Nephron progenitor cell (in vitro differentiated cells): ENCODE results near the gene DFFB.

Experiments used
- DNase-seq: peaks from one replicate; pipeline ENCODE4 v3.0.0; 2021
- H3K27ac Mint-ChIP-seq: 2 replicates; pipeline ENCODE4 v1.8.0; 2021; ENCODE audit warnings: mild to moderate bottlenecking, moderate library complexity, mixed read lengths
- H3K27me3 Mint-ChIP-seq: 2 replicates; pipeline ENCODE4 v1.8.0; 2021; ENCODE audit warnings: mild to moderate bottlenecking, low read depth, mixed read lengths; ENCODE audit not compliant: poor library complexity
- H3K36me3 Mint-ChIP-seq: 2 replicates; pipeline ENCODE4 v1.8.0; 2021; ENCODE audit warnings: low read depth, mixed read lengths
- H3K4me1 Mint-ChIP-seq: 2 replicates; pipeline ENCODE4 v1.8.0; 2021; ENCODE audit warnings: mixed read lengths
- H3K4me3 Mint-ChIP-seq: 2 replicates; pipeline ENCODE4 v1.8.0; 2021; ENCODE audit warnings: mild to moderate bottlenecking, moderate library complexity, mixed read lengths
- H3K9me3 Mint-ChIP-seq: 2 replicates; pipeline ENCODE4 v1.8.0; 2021; ENCODE audit warnings: mild to moderate bottlenecking, moderate library complexity, mixed read lengths
- TF ChIP-seq, protein P1 (sequence below): fragments of 200-600 bp; sonication (generic); IDR thresholded peaks from 2 replicates; pipeline ENCODE4 v1.5.0; 2021; ENCODE audit warnings: antibody characterized with exemption

Gene DFFB

DNA sequence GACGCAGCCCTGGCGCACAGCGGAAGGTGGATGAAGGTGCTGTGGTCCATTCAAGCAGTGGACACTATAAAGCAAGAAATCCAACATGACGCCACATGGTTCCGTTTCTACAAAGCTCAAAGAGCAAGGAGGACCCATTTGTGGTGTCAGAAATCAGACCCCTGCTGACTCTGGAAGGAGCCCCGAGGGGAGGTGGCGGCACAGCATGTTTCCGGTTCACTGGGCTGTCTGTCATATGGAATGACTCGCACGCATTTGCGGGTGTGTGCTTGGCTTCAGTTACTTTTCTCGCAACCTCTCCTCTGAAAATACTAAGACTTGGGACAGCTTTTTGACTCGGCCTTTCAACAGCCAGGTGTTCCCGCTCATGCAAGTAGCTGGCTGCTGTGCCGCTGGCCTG lies 31.9 kb upstream of the DFFB start:
- Mint-ChIP-seq H3K27me3 (peaks cover 3% of the 10 kb centered on the region), H3K36me3 (peaks cover 24% of the 10 kb centered on the region), H3K4me3 (no peak overlapping the region), H3K9me3 (no peaks in the 10 kb centered on the region), H3K27ac (no peak overlapping the region), H3K4me1 (peaks cover 16% of the 10 kb centered on the region)
- TF ChIP-seq, protein P1, sequence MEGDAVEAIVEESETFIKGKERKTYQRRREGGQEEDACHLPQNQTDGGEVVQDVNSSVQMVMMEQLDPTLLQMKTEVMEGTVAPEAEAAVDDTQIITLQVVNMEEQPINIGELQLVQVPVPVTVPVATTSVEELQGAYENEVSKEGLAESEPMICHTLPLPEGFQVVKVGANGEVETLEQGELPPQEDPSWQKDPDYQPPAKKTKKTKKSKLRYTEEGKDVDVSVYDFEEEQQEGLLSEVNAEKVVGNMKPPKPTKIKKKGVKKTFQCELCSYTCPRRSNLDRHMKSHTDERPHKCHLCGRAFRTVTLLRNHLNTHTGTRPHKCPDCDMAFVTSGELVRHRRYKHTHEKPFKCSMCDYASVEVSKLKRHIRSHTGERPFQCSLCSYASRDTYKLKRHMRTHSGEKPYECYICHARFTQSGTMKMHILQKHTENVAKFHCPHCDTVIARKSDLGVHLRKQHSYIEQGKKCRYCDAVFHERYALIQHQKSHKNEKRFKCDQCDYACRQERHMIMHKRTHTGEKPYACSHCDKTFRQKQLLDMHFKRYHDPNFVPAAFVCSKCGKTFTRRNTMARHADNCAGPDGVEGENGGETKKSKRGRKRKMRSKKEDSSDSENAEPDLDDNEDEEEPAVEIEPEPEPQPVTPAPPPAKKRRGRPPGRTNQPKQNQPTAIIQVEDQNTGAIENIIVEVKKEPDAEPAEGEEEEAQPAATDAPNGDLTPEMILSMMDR, result no peak
- DNase-seq, result no peak

DNA sequence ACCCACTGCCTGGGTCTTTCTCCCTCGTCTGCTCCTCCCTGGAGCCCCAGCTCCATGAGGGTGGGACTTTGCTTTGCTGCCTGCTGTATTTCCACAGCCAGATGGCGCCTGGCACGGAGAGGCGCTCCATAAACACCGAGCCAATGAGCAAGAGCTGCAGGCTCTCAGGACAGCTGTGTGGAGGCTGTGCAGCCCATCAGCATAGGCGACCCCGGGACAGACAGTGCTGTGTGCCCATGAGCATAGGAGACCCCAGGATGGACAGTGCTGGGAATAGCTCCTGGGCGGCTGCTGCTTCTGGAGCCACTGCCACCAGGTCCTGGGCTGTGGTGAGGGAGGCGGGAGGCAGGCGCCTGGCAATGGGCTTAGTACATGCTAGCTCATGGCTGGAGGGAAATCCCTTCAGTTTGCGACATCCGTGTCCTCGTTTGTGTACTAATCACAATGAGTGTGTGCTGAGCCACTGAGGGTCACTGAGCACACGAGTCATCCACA lies 29.4 kb upstream of the DFFB start:
- Mint-ChIP-seq H3K4me3 (no peak overlapping the region), H3K36me3 (peaks cover 44% of the 10 kb centered on the region), H3K27ac (no peak overlapping the region), H3K9me3 (no peaks in the 10 kb centered on the region), H3K4me1 (no peaks in the 10 kb centered on the region), H3K27me3 (peaks cover 3% of the 10 kb centered on the region)
- DNase-seq, result no peak
- TF ChIP-seq, protein P1, result no peak

DNA sequence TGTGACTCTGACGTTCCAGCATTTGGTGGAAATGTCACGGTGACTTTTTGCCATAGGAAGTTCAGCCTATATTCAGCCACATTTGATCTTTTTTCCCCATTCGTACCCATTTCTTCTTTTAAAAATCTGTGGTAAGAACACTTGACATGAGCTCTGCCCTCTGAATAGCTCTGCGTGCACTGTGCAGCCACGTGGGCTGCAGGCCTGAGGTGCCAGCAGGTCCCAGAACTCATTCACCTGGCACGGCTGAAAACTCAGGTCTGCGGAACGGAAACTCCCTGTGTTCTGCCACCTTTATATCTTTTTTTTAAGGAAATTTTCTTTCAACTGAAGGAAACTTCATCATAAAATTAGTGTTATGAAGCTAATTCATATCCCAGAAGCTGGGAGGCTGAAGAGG lies 28.9 kb upstream of the DFFB start:
- TF ChIP-seq, protein P1, result no peak
- Mint-ChIP-seq H3K27me3 (peaks cover 3% of the 10 kb centered on the region), H3K27ac (no peak overlapping the region), H3K4me3 (no peak overlapping the region), H3K4me1 (no peaks in the 10 kb centered on the region), H3K9me3 (no peaks in the 10 kb centered on the region), H3K36me3 (peaks cover 47% of the 10 kb centered on the region)
- no peak for DNase-seq

DNA sequence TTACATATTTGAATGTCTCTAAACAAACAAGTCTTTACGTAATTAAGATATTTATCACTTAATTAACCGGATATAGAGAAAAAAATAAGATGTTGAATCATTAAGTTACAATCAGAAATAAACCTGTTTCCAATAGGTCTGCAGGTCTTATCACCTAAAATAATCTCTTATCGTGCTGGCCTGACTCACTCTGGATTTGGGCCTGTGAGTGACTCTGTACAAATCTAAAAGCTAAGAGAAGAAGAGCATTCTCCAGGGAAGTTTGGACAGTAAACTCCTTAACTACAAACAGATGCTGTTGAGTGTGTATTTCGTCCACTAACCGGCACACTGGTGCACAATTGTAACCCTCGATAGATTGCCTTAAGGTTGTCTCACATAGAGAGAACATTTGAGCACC lies 25.6 kb upstream of the DFFB start:
- Mint-ChIP-seq H3K36me3 (peaks cover 62% of the 10 kb centered on the region), H3K27me3 (peaks cover 3% of the 10 kb centered on the region), H3K27ac (no peak overlapping the region), H3K9me3 (no peaks in the 10 kb centered on the region), H3K4me3 (no peak overlapping the region), H3K4me1 (no peaks in the 10 kb centered on the region)
- TF ChIP-seq, protein P1, result no peak
- no peak for DNase-seq

DNA sequence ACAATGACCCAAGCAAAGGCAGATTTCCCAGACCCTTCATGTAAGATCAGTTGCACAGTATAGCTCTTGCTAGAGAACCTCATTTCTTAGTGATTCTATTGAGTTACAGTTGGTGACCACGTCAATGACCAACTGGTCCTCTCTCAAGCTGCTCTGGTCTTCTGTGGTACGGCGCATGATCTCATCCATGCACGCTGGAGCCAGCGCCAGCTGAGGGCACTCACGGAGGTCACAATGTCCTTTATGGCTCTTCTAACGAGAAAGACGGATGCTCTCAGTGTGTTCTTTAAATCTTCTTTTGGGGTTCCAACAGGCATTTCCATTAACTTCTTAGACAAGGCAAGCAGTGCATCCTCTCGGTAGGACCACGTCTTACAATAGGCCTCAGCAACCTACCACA lies 22.6 kb upstream of the DFFB start:
- Mint-ChIP-seq H3K36me3 (peaks cover 84% of the 10 kb centered on the region), H3K27ac (no peak overlapping the region), H3K4me3 (no peak overlapping the region), H3K4me1 (peaks cover under 1% of the 10 kb centered on the region), H3K9me3 (peaks cover 7% of the 10 kb centered on the region), H3K27me3 (peaks cover 1% of the 10 kb centered on the region)
- TF ChIP-seq, protein P1, result no peak
- no peak for DNase-seq

DNA sequence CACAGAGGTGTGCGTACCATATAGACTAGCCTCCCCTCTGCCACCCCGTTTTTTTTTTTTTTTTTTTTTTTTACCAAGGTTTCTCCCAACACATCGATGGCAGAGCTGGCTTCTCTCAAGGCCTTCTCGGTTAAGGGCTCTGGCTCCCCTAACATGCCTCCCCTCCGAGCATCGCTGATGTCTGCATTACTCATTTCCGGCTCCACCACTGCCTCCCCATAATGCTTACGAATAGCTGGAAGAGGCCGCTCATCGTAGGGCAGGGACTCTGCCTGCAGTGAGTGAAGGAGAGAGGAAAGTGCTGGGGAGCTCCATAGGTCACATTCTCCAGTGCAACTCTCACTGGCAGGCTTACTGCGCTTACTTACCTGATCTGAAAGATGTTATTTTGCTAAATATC lies 20.9 kb upstream of the DFFB start:
- TF ChIP-seq, protein P1, result no peak
- no peak overlapping the region for H3K27ac Mint-ChIP-seq
- no peak for DNase-seq
- no peak overlapping the region for H3K4me3 Mint-ChIP-seq
- no peaks in the 10 kb centered on the region for H3K27me3 Mint-ChIP-seq
- peaks cover 74% of the 10 kb centered on the region for H3K36me3 Mint-ChIP-seq
- peaks cover 7% of the 10 kb centered on the region for H3K9me3 Mint-ChIP-seq
- peaks cover 4% of the 10 kb centered on the region for H3K4me1 Mint-ChIP-seq
